ENCODE data around the gene SEC31A. TPM values are rescaled to one million over a fixed set of nuclear protein-coding genes. Genes with fewer than 3 reads are reported as not detected.

Gene SEC31A
- total RNA-seq, 1 experiment from 2014 or later = 137 TPM

GRCh38 chr4:82774711-82775171, 116.2 kb downstream of the SEC31A start:
- ChIA-PET CTCF (interaction anchor here (1.0 kb wide), 1 partner anchor 36 kb away, joined by 3 read pairs; no protein-coding TSS in a partner anchor), POLR2A (no interaction called here)
- no peak overlapping the region for H3K4me3 Mint-ChIP-seq
- no peak for DNase-seq (ENCODE audit: low spot score)
- H3K36me3 Mint-ChIP-seq = no peaks in the 10 kb centered on the region; the same call in 1 of the 2 replicates
- no peak overlapping the region for H3K27ac Mint-ChIP-seq
- no peaks in the 10 kb centered on the region for H3K4me1 Mint-ChIP-seq
- no peak for ATAC-seq
- no peaks in the 10 kb centered on the region for H3K9me3 Mint-ChIP-seq
- TF ChIP-seq, protein P1, sequence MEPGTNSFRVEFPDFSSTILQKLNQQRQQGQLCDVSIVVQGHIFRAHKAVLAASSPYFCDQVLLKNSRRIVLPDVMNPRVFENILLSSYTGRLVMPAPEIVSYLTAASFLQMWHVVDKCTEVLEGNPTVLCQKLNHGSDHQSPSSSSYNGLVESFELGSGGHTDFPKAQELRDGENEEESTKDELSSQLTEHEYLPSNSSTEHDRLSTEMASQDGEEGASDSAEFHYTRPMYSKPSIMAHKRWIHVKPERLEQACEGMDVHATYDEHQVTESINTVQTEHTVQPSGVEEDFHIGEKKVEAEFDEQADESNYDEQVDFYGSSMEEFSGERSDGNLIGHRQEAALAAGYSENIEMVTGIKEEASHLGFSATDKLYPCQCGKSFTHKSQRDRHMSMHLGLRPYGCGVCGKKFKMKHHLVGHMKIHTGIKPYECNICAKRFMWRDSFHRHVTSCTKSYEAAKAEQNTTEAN (CRISPR knock-in tag; IDR thresholded peaks at IDR 0.05) = no peak
- TF ChIP-seq PRRX2 (CRISPR knock-in tag; IDR thresholded peaks at IDR 0.05) (no peak), TEAD1 (CRISPR knock-in tag; IDR thresholded peaks at IDR 0.05) (no peak), ARID4B (CRISPR knock-in tag; IDR thresholded peaks at IDR 0.05; ENCODE audit: borderline replicate concordance) (no peak), ZNF671 (CRISPR knock-in tag; IDR thresholded peaks at IDR 0.05) (no peak), ZNF317 (CRISPR knock-in tag; IDR thresholded peaks at IDR 0.05; ENCODE audit: borderline replicate concordance, low read depth) (no peak), EMX1 (CRISPR knock-in tag; IDR thresholded peaks at IDR 0.05) (no peak), OVOL2 (CRISPR knock-in tag; IDR thresholded peaks at IDR 0.05; ENCODE audit: borderline replicate concordance) (no peak), SMAD3 (CRISPR knock-in tag; IDR thresholded peaks at IDR 0.05; ENCODE audit: borderline replicate concordance) (no peak), ZNF396 (CRISPR knock-in tag; IDR thresholded peaks at IDR 0.05; ENCODE audit: borderline replicate concordance) (no peak), ZNF121 (CRISPR knock-in tag; IDR thresholded peaks at IDR 0.05) (no peak), MLX (CRISPR knock-in tag; IDR thresholded peaks at IDR 0.05) (no peak), ZNF423 (CRISPR knock-in tag; IDR thresholded peaks at IDR 0.05) (no peak)
- TF ChIP-seq, protein P2, sequence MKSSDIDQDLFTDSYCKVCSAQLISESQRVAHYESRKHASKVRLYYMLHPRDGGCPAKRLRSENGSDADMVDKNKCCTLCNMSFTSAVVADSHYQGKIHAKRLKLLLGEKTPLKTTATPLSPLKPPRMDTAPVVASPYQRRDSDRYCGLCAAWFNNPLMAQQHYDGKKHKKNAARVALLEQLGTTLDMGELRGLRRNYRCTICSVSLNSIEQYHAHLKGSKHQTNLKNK (CRISPR knock-in tag; IDR thresholded peaks at IDR 0.05) = no peak
- peaks cover 18% of the 10 kb centered on the region for H3K27me3 Mint-ChIP-seq (ENCODE audit: low read depth)

GRCh38 chr4:82773057-82773456, 117.9 kb downstream of the SEC31A start:
- ATAC-seq = no peak
- H3K27me3 Mint-ChIP-seq (ENCODE audit: low read depth) = peaks cover 10% of the 10 kb centered on the region
- H3K4me3 Mint-ChIP-seq = no peak overlapping the region
- H3K27ac Mint-ChIP-seq = no peak overlapping the region
- no peaks in the 10 kb centered on the region for H3K9me3 Mint-ChIP-seq
- ChIA-PET POLR2A (no interaction called here), CTCF (no interaction called here)
- no peaks in the 10 kb centered on the region for H3K36me3 Mint-ChIP-seq
- H3K4me1 Mint-ChIP-seq = no peaks in the 10 kb centered on the region
- DNase-seq (ENCODE audit: low spot score) = no peak
- no peak for TF ChIP-seq RORB (CRISPR knock-in tag; IDR thresholded peaks at IDR 0.05)
- TF ChIP-seq, protein P3, sequence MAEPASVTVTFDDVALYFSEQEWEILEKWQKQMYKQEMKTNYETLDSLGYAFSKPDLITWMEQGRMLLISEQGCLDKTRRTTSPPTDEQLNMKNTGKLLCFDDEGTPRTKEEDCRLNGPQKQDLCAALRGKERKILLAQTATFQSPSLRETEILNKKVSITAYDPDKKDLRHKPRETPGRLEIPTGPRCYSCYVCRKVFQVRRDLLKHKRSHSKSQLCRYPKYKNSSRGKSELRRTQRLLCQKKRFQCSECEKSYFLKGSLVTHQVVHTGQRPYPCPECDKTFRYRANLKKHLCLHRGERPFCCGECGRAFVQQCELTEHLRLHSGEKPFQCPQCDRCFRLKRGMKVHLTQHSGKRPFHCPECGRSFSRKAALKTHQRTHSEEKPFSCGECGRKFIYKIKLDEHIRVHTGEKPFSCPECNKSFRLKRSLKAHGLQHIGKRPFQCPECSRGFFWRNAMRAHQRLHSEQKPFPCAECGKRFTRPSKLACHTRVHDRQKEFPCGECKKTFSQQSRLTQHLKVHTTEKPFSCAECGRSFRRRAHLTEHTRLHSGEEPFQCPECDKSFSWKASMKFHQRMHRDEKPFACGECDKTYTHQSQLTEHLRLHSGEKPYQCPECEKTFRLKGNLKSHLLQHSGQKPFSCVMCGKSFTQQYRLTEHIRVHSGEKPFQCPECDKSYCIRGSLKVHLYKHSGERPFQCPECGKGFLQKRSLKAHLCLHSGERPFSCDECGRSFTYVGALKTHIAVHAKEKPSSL (CRISPR knock-in tag; conservative IDR thresholded peaks at IDR 0.05) = no peak
- no peak for TF ChIP-seq NFE2L1 (CRISPR knock-in tag; IDR thresholded peaks at IDR 0.05)
- no peak for TF ChIP-seq HMGXB4 (CRISPR knock-in tag; IDR thresholded peaks at IDR 0.05)
- no peak for TF ChIP-seq SOX15 (CRISPR knock-in tag; IDR thresholded peaks at IDR 0.05)
- TF ChIP-seq, protein P4, sequence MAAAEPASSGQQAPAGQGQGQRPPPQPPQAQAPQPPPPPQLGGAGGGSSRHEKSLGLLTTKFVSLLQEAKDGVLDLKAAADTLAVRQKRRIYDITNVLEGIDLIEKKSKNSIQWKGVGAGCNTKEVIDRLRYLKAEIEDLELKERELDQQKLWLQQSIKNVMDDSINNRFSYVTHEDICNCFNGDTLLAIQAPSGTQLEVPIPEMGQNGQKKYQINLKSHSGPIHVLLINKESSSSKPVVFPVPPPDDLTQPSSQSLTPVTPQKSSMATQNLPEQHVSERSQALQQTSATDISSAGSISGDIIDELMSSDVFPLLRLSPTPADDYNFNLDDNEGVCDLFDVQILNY (CRISPR knock-in tag; IDR thresholded peaks at IDR 0.05) = no peak
- no peak for TF ChIP-seq EMX1 (CRISPR knock-in tag; IDR thresholded peaks at IDR 0.05)
- no peak for TF ChIP-seq FOXK1 (CRISPR knock-in tag; IDR thresholded peaks at IDR 0.05)
- TF ChIP-seq TCF7 (CRISPR knock-in tag; IDR thresholded peaks at IDR 0.05; ENCODE audit: low read depth) = no peak
- TF ChIP-seq ATF6 (CRISPR knock-in tag; IDR thresholded peaks at IDR 0.05) = no peak
